MM.1S (cell line): ENCODE data around the gene MRPL4.

Source experiments
- DNase-seq: peaks from one replicate; pipeline ENCODE4 v3.0.0-alpha.2; 2015
- H2AFZ ChIP-seq: fragments of 300-600 bp; sonication (generic); 2 replicates; pipeline ENCODE4 v1.6.0; 2016; ENCODE audit warnings: antibody characterized with exemption, low read length
- H3F3A ChIP-seq: fragments of 300-600 bp; sonication (generic); 2 replicates; pipeline ENCODE4 v1.6.1; 2016; ENCODE audit warnings: mild to moderate bottlenecking, antibody characterized with exemption, low read length, moderate library complexity, mixed read lengths; ENCODE audit not compliant: insufficient read depth
- H3K27ac ChIP-seq: fragments of 300-600 bp; sonication (generic); 2 replicates; pipeline ENCODE4 v1.5.1; 2016; ENCODE audit warnings: mild to moderate bottlenecking, low read length
- H3K27me3 ChIP-seq: fragments of 300-600 bp; sonication (generic); replicated peaks from 2 replicates; pipeline ENCODE4 v1.6.0; 2016; ENCODE audit warnings: low read length; ENCODE audit not compliant: insufficient read depth
- H3K36me3 ChIP-seq: fragments of 300-600 bp; sonication (generic); replicated peaks from 2 replicates; pipeline ENCODE4 v1.6.1; 2016; ENCODE audit warnings: mild to moderate bottlenecking, low read length, mixed read lengths; ENCODE audit not compliant: insufficient read depth
- H3K4me1 ChIP-seq: fragments of 300-600 bp; sonication (generic); 2 replicates; pipeline ENCODE4 v1.6.1; 2016; ENCODE audit warnings: low read length, mixed read lengths
- H3K4me2 ChIP-seq: fragments of 300-600 bp; sonication (generic); 2 replicates; pipeline ENCODE4 v1.6.0; 2016; ENCODE audit warnings: low read depth, low read length
- H3K4me3 ChIP-seq: fragments of 300-600 bp; sonication (generic); 2 replicates; pipeline ENCODE4 v1.5.1; 2016; ENCODE audit warnings: low read length, mixed read lengths
- H3K79me2 ChIP-seq: fragments of 300-600 bp; sonication (generic); 2 replicates; pipeline ENCODE4 v1.6.1; 2016; ENCODE audit warnings: mixed run types, low read length, mixed read lengths
- H3K9ac ChIP-seq: fragments of 300-600 bp; sonication (generic); 2 replicates; pipeline ENCODE4 v1.6.1; 2016; ENCODE audit warnings: low read length, mixed read lengths
- H3K9me2 ChIP-seq: fragments of 300-600 bp; sonication (generic); replicated peaks from 2 replicates; pipeline ENCODE4 v1.6.1; 2016; ENCODE audit warnings: mild to moderate bottlenecking, low read length, mixed read lengths; ENCODE audit not compliant: insufficient read depth
- H3K9me3 ChIP-seq: fragments of 300-600 bp; sonication (generic); replicated peaks from 2 replicates; pipeline ENCODE4 v1.6.1; 2016; ENCODE audit warnings: mild to moderate bottlenecking, low read length, mixed read lengths; ENCODE audit not compliant: insufficient read depth
- H4K20me1 ChIP-seq: fragments of 300-600 bp; sonication (generic); 2 replicates; pipeline ENCODE4 v1.6.1; 2016; ENCODE audit warnings: mild to moderate bottlenecking, low read length, moderate library complexity, mixed read lengths; ENCODE audit not compliant: insufficient read depth
- EZH2 ChIP-seq: fragments of 300-600 bp; sonication (generic); optimal IDR thresholded peaks from 2 replicates; pipeline ENCODE3; 2017; ENCODE audit warnings: low read depth, mild to moderate bottlenecking, antibody characterized with exemption, low read length, mixed read lengths
- EZH2phosphoT487 ChIP-seq: fragments of 300-600 bp; sonication (generic); IDR thresholded peaks from 2 replicates; pipeline ENCODE4 v1.6.1; 2018; ENCODE audit warnings: antibody characterized with exemption, low read length
- TF ChIP-seq, protein P1 (sequence below): fragments of 300-600 bp; sonication (generic); IDR thresholded peaks from 2 replicates; pipeline ENCODE4 v1.5.1; 2016; ENCODE audit warnings: antibody characterized with exemption, low read length, mixed read lengths

MRPL4 gene

DNA sequence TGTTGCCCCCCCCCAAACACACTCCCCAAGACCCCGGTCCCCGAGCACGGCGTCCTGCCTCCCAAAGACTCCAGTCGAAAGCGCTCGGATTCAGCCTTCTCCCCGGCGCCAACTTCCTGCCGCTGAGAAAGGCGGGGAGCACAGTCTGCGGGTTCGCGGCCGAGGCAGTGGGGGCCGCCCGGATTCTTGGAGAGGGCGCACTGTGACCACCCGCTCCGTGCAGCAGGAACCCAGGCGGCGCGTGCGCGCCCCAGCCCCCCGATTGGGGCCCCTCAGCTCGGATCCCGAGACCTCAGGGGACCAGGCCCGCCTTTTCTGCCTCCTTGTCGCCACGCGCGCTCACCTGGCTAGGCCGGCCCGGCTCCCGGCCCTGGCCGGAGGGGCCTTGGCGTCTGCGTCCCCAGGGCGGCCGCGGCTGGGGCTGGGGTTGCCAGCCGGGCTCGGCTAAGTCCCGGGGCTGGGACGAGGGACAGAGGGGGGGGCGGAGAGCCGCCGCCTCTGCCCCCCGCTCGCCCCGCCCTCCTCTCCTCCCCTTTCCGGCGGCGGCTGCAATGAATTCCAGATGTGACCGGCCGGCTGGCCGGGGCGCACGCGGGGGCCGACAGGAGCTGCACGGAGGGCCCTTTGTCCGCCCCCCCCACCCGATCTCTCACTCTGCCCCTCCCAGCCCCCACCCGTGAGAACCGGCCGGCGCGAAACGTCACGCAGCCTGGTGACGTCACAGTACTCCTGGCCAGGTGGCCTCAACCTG is 21.0 kb upstream of the MRPL4 start, which contains the start of gene S1PR2:
S1PR2 (minus strand) TSS at position 471 of the 751 bp plus-strand sequence. CDS start 6,426 bp downstream, outside the sequence.
- DNase-seq = peak; percentile 87
- Histone ChIP-seq H3K27ac (peak within 1 kb of the TSS; percentile 77), H2AFZ (peak within 1 kb of the TSS; percentile 70), H3K4me1 (peaks cover 40% of the 10 kb centered on the region), H3K9ac (peak within 1 kb of the TSS; percentile 96), H3K4me3 (peak within 1 kb of the TSS; percentile 94), H3F3A (peaks cover 28% of the 10 kb centered on the region), H3K9me3 (no peaks in the 10 kb centered on the region), H3K27me3 (no peaks in the 10 kb centered on the region), H3K79me2 (peaks cover 48% of the 10 kb centered on the region), H3K4me2 (peak within 1 kb of the TSS; percentile 96), H3K9me2 (no peaks in the 10 kb centered on the region), H3K36me3 (no peaks in the 10 kb centered on the region), H4K20me1 (no peaks in the 10 kb centered on the region)
- TF ChIP-seq, protein P1, sequence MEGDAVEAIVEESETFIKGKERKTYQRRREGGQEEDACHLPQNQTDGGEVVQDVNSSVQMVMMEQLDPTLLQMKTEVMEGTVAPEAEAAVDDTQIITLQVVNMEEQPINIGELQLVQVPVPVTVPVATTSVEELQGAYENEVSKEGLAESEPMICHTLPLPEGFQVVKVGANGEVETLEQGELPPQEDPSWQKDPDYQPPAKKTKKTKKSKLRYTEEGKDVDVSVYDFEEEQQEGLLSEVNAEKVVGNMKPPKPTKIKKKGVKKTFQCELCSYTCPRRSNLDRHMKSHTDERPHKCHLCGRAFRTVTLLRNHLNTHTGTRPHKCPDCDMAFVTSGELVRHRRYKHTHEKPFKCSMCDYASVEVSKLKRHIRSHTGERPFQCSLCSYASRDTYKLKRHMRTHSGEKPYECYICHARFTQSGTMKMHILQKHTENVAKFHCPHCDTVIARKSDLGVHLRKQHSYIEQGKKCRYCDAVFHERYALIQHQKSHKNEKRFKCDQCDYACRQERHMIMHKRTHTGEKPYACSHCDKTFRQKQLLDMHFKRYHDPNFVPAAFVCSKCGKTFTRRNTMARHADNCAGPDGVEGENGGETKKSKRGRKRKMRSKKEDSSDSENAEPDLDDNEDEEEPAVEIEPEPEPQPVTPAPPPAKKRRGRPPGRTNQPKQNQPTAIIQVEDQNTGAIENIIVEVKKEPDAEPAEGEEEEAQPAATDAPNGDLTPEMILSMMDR = no peak
- no peak for TF ChIP-seq EZH2phosphoT487
- no peak for TF ChIP-seq EZH2

DNA sequence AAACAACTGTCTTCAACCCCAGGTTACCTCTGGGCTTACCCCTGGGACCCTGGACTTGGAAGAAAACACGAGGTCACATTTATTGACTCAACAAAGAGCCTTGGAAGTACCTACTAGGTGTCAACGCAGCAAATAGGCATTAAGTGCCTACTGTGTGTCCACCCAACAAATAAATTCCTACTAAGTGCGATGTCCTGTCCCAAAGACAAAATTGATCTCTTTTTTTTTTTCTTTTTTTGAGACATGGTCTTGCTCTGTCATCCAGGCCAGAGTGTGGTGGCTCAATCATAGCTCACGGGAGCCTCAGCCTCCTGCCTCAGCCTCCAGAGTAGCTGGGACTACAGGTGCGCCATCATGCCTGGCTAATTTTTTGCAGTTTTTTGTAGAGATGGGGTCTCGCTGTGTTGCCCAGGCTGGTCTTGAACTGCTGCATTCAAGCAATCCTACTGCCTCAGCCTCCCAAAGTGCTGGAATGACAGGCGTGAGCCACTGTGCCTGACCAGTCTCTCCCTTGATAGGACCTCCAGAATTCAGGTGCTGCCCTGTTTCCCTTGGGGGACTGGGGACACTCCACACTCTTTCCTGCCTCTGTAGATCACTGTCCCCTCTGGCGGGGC is 20.3 kb upstream of the MRPL4 start:
- peaks cover 34% of the 10 kb centered on the region for H3F3A ChIP-seq

DNA sequence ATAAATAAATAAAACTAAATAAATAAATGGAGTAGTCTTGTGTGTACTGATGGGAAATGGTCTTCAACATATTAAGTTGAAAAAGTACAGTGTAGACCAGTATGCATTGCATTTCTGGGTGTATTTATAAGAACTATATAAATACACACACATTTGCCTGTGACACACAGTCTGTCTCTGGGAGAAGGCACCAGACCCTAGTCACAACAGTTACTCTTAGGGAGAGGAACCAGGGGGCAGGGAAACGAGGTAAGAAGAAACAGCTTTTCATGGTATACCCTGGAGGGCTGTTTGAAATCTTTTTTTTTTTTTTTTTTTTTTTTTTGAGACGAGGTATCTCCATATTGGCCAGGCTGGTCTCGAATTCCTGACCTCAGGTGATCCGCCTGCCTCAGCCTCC is 18.1 kb upstream of the MRPL4 start:
- Histone ChIP-seq H3K79me2 (peaks cover 22% of the 10 kb centered on the region), H3K27ac (no peak overlapping the region), H3K4me1 (peaks cover 36% of the 10 kb centered on the region), H3F3A (peaks cover 34% of the 10 kb centered on the region), H3K27me3 (no peaks in the 10 kb centered on the region), H3K9ac (no peak overlapping the region), H3K9me2 (no peaks in the 10 kb centered on the region), H4K20me1 (no peaks in the 10 kb centered on the region), H2AFZ (no peak overlapping the region), H3K4me2 (no peak overlapping the region), H3K9me3 (no peaks in the 10 kb centered on the region), H3K36me3 (no peaks in the 10 kb centered on the region), H3K4me3 (no peak overlapping the region)
- no peak for DNase-seq
- TF ChIP-seq EZH2phosphoT487 (no peak), EZH2 (no peak)
- TF ChIP-seq, protein P1 = no peak

More for the DNA sequence above, 20.3 kb upstream of the MRPL4 start:
- H3K36me3 ChIP-seq = no peaks in the 10 kb centered on the region
- peak overlapping the region; percentile 96 for H3K9ac ChIP-seq
- H4K20me1 ChIP-seq = no peaks in the 10 kb centered on the region
- peaks cover 42% of the 10 kb centered on the region for H3K79me2 ChIP-seq
- no peak for DNase-seq
- peaks cover 43% of the 10 kb centered on the region for H3K4me1 ChIP-seq
- peak overlapping the region; percentile 96; the same call in 1 of the 2 replicates for H3K4me2 ChIP-seq
- no peaks in the 10 kb centered on the region for H3K27me3 ChIP-seq
- H2AFZ ChIP-seq = 0 out of 2 replicates have a peak overlapping the region, but pooled peaks have one; percentile 70
- no peak for TF ChIP-seq EZH2
- TF ChIP-seq EZH2phosphoT487 = no peak
- TF ChIP-seq, protein P1 = no peak
- H3K27ac ChIP-seq = peak overlapping the region; percentile 77; the same call in 1 of the 2 replicates
- no peaks in the 10 kb centered on the region for H3K9me3 ChIP-seq
- no peaks in the 10 kb centered on the region for H3K9me2 ChIP-seq
- peak overlapping the region; percentile 94 for H3K4me3 ChIP-seq
